Measurements from ENCODE around the gene PLS1.

DNA sequence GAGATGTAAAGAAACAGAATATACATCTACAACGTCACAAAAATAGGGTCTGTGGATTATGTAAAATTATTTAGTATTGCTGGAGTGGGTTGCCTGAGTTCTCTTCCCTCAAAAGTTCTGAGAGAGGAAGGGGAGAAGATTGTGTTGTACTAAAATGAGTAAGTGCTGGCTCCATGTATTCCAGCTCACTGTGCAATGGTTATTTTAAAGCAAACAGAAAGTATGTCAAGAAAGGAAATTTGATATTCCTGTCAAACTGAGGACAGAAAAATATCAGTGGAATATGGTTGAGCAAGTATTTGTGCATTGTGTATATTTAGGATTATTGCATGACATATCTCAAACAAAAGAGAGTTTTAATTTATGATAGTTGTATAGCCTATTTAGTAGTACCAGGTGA lies 129.8 kb downstream of the PLS1 start:
- no peak for TF ChIP-seq CTCF (IDR thresholded peaks at IDR 0.05; ENCODE audit: low read depth, low read length, poor library complexity, severe bottlenecking)
- no peak for TF ChIP-seq EZH2phosphoT487 (IDR thresholded peaks at IDR 0.05; ENCODE audit: borderline replicate concordance, low read length)
